ENCODE measurements around the gene GRIN1. TPM values are rescaled to one million over a fixed set of nuclear protein-coding genes. Genes with fewer than 3 reads are reported as not detected.

GRIN1 gene
- total RNA-seq, 6 experiments from 2014 or later = 0.51 to 1.1 (median 0.66) TPM; not detected in 3

DNA sequence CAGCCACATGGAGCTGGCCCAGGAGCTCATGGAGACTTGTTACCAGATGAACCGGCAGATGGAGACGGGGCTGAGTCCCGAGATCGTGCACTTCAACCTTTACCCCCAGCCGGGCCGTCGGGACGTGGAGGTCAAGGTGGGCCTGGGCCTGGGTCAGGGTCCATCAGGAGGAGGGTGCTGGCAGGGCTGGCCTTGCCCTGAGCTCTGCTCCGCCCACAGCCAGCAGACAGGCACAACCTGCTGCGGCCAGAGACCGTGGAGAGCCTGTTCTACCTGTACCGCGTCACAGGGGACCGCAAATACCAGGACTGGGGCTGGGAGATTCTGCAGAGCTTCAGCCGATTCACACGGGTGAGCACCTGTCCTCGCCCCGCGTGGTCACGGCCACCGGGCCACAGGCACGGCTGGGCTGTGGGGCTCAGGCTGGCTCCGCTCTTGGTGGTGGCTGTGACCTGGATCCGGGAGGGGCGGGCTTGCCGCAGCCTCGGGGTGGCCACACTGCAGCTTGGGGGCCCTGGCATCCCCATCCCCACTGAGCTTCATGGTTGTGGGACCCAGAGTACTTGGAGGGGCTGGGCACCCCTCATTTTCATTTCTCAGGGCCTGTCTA, 31.5 kb upstream of the GRIN1 start:
- Mint-ChIP-seq H3K4me3 (no peak overlapping the region), H3K36me3 (ENCODE audit: low read depth) (peaks cover 9% of the 10 kb centered on the region), H3K27me3 (ENCODE audit: insufficient read depth) (no peaks in the 10 kb centered on the region; the same call in none of the 2 replicates), H3K27ac (no peak overlapping the region), H3K4me1 (ENCODE audit: low read depth) (no peaks in the 10 kb centered on the region), H3K9me3 (no peaks in the 10 kb centered on the region)
- TF ChIP-seq, protein P1, sequence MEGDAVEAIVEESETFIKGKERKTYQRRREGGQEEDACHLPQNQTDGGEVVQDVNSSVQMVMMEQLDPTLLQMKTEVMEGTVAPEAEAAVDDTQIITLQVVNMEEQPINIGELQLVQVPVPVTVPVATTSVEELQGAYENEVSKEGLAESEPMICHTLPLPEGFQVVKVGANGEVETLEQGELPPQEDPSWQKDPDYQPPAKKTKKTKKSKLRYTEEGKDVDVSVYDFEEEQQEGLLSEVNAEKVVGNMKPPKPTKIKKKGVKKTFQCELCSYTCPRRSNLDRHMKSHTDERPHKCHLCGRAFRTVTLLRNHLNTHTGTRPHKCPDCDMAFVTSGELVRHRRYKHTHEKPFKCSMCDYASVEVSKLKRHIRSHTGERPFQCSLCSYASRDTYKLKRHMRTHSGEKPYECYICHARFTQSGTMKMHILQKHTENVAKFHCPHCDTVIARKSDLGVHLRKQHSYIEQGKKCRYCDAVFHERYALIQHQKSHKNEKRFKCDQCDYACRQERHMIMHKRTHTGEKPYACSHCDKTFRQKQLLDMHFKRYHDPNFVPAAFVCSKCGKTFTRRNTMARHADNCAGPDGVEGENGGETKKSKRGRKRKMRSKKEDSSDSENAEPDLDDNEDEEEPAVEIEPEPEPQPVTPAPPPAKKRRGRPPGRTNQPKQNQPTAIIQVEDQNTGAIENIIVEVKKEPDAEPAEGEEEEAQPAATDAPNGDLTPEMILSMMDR (IDR thresholded peaks at IDR 0.05) = no peak
- DNase-seq = no peak

DNA sequence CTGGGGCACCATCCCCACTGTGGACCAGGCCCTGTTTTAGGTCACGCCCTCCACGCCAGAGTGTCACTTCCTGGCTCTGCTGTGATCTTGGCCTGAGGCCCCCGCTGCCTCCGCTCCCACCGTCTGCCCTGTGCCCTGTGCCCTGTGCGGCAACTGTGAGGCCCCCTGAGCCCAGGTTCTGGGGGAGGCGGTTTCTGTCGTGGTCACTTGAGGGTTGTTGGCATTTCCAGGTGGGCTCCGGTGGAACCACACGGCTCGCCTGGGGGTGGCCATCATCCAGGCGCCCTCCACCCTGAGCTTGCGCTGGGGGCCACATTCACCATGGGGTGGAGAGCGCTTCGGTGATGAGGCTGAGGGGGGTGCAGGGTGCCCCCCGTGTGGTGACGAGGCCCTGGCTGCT, 31.0 kb upstream of the GRIN1 start:
- no peaks in the 10 kb centered on the region for H3K4me1 Mint-ChIP-seq (ENCODE audit: low read depth)
- H3K27ac Mint-ChIP-seq = no peak overlapping the region
- TF ChIP-seq, protein P1 (IDR thresholded peaks at IDR 0.05) = no peak
- no peaks in the 10 kb centered on the region for H3K9me3 Mint-ChIP-seq
- H3K36me3 Mint-ChIP-seq (ENCODE audit: low read depth) = peaks cover 9% of the 10 kb centered on the region
- DNase-seq = no peak
- no peaks in the 10 kb centered on the region; the same call in none of the 2 replicates for H3K27me3 Mint-ChIP-seq (ENCODE audit: insufficient read depth)
- no peak overlapping the region for H3K4me3 Mint-ChIP-seq

DNA sequence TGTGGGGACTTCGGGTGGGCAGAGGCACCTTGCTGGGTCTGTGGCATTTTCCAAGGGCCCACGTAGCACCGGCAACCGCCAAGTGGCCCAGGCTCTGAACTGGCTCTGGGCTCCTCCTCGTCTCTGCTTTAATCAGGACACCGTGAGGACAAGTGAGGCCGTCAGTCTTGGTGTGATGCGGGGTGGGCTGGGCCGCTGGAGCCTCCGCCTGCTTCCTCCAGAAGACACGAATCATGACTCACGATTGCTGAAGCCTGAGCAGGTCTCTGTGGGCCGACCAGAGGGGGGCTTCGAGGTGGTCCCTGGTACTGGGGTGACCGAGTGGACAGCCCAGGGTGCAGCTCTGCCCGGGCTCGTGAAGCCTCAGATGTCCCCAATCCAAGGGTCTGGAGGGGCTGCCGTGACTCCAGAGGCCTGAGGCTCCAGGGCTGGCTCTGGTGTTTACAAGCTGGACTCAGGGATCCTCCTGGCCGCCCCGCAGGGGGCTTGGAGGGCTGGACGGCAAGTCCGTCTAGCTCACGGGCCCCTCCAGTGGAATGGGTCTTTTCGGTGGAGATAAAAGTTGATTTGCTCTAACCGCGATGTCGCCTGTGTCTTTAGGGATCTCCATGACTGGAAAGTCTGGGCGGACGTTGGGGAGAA, 30.2 kb upstream of the GRIN1 start:
- no peak overlapping the region for H3K27ac Mint-ChIP-seq
- no peak overlapping the region for H3K4me3 Mint-ChIP-seq
- DNase-seq = no peak
- TF ChIP-seq, protein P1 (IDR thresholded peaks at IDR 0.05) = no peak
- no peaks in the 10 kb centered on the region for H3K9me3 Mint-ChIP-seq
- H3K4me1 Mint-ChIP-seq (ENCODE audit: low read depth) = no peaks in the 10 kb centered on the region
- H3K36me3 Mint-ChIP-seq (ENCODE audit: low read depth) = peaks cover 9% of the 10 kb centered on the region
- no peaks in the 10 kb centered on the region; the same call in none of the 2 replicates for H3K27me3 Mint-ChIP-seq (ENCODE audit: insufficient read depth)

DNA sequence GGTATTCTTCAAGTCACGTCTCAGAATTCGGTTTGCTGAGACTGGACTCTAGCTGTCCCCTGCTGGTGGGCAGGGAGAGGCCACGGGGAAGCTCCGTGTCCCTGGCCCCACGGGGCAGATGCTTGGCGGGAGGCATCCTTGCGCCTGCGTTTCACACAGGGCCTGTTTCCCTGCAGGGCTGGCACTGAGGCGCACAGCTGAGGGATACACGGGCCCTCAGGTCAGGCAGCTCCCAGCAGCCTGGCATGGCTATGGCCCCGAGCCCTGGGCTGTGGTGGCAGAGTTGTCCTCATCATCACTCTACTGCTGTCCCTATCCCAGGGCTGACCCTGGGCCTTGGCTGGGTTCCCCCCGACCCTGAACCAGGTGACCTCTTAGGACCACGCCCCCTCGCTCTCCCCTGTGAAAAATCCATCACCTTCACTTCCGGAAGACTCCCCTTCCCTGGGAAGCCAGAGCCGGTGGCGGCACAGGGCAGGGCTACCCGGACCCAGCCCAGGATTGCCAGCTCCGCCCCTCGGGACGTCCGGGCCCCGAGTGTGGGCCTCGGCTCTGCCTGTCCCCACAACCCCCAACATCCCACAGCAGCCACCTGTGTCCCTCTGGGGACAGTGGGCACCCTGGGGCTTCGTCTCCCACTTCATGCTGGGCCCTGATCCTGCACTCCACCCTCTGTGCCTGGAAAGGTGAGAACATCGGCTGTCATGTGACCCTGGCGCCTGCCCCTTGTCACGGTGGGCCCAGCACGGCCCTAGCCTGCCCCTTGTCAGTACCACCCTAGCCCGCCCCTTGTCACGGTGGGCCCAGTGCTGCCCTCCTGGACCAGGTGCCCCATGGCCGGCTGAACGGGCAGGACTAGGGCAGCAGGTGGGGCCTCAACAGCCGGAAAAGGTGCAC, 29.5 kb upstream of the GRIN1 start:
- TF ChIP-seq, protein P1 (IDR thresholded peaks at IDR 0.05) = no peak
- no peaks in the 10 kb centered on the region for H3K9me3 Mint-ChIP-seq
- DNase-seq = no peak
- no peaks in the 10 kb centered on the region; the same call in none of the 2 replicates for H3K27me3 Mint-ChIP-seq (ENCODE audit: insufficient read depth)
- no peak overlapping the region for H3K27ac Mint-ChIP-seq
- no peak overlapping the region for H3K4me3 Mint-ChIP-seq
- H3K36me3 Mint-ChIP-seq (ENCODE audit: low read depth) = peaks cover 9% of the 10 kb centered on the region
- no peaks in the 10 kb centered on the region for H3K4me1 Mint-ChIP-seq (ENCODE audit: low read depth)

DNA sequence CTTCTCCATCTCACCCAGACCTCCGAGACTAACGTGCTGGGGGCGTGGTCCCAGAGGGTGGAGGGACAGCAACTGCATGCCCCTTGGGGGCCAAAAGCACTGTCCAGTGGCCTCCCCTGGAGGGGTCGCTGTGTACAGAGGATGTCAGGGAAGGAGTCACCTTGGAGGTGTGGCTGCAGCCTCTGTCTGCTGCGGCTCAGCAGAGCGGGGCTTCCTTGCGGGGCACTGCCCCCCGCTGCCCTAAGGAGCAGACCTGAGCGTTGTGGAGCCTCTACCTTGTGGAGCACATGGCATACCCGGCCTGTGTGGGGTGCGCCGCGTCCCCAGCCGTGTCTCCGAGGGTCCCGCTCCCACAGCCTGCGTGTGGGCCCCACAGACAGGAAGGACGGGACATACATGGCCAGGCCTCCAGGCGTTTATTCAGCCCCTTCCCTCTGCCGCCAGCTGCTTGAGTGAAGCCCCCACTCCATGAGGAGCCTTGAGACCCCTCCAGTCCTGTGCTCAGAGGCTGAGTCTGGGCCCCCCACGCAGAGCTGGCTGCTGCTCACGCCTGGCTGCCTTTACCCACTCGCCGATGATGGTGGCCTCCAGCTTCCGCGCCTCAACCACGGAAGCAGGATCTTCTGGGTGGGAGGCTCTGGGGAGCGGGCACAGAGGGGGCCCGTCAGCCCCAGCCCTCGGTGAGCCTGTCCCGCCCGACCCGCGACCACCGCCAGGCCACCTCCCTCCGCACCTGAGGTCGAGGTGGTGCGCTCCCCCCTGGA, 28.6 kb upstream of the GRIN1 start:
- no peak overlapping the region for H3K27ac Mint-ChIP-seq
- no peaks in the 10 kb centered on the region for H3K4me1 Mint-ChIP-seq (ENCODE audit: low read depth)
- H3K27me3 Mint-ChIP-seq (ENCODE audit: insufficient read depth) = no peaks in the 10 kb centered on the region; the same call in none of the 2 replicates
- no peaks in the 10 kb centered on the region for H3K9me3 Mint-ChIP-seq
- TF ChIP-seq, protein P1 (IDR thresholded peaks at IDR 0.05) = no peak; the same call in 1 of the 2 replicates
- H3K36me3 Mint-ChIP-seq (ENCODE audit: low read depth) = peaks cover 4% of the 10 kb centered on the region
- H3K4me3 Mint-ChIP-seq = no peak overlapping the region
- no peak for DNase-seq
